Sigmoid colon (tissue), 4 donors: ENCODE results near the gene FCSK.

ENCODE experiments used
- POLR2A ChIP-seq, 2 donors: fragments of 450-650 bp; IDR thresholded peaks; one replicate each; pipeline ENCODE4 v1.6.1; 2016; ENCODE audit warnings: antibody characterized with exemption in 2 of 2, mild to moderate bottlenecking in 2 of 2, moderate library complexity in 2 of 2
- POLR2AphosphoS5 ChIP-seq, 4 donors: sonication (generic); formaldehyde crosslinking; IDR thresholded peaks; one replicate each; pipeline ENCODE4 v1.6.1; 2017; ENCODE audit warnings: antibody characterized with exemption in 4 of 4
- TF ChIP-seq, protein P1 (sequence below), 4 experiments: fragments of 450-650 bp in 3 of 4; fragments of 200-600 bp in 1 of 4; IDR thresholded peaks; one replicate each; pipeline ENCODE4 v1.5.1; 2016 to 2019; ENCODE audit warnings: antibody characterized with exemption in 4 of 4, mild to moderate bottlenecking in 3 of 4, moderate library complexity in 2 of 4

DNA sequence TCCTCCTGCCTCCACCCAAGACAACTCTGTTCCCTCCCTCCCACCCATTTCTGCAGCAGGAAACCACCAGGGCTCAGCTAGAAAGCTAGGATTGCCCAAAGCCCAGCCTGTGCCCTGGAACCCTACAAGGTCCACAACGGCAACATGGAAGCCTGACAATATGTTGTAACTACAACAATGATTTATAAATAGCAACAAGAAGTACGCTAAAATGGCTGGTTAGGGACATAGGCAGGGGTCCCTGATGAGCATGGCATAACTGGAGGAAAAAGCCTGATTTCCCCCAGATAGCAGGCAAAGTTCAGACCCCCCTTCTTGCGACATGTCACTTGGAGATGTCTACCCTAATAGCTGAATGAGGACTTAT is 22.1 kb upstream of the FCSK start:
- TF ChIP-seq POLR2A (IDR thresholded peaks at IDR 0.05) (no peak), POLR2AphosphoS5 (IDR thresholded peaks at IDR 0.05) (no peak)
- TF ChIP-seq, protein P1, sequence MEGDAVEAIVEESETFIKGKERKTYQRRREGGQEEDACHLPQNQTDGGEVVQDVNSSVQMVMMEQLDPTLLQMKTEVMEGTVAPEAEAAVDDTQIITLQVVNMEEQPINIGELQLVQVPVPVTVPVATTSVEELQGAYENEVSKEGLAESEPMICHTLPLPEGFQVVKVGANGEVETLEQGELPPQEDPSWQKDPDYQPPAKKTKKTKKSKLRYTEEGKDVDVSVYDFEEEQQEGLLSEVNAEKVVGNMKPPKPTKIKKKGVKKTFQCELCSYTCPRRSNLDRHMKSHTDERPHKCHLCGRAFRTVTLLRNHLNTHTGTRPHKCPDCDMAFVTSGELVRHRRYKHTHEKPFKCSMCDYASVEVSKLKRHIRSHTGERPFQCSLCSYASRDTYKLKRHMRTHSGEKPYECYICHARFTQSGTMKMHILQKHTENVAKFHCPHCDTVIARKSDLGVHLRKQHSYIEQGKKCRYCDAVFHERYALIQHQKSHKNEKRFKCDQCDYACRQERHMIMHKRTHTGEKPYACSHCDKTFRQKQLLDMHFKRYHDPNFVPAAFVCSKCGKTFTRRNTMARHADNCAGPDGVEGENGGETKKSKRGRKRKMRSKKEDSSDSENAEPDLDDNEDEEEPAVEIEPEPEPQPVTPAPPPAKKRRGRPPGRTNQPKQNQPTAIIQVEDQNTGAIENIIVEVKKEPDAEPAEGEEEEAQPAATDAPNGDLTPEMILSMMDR (IDR thresholded peaks at IDR 0.05) = no peak
